HG02642 (cell line): Measurements from ENCODE around the gene SPRYD7.

Experiments used
- ATAC-seq: cut with Tn5 transposase; IDR thresholded peaks from one replicate; pipeline ENCODE4 v1.9.1; 2021; ENCODE audit warnings: mild to moderate bottlenecking; ENCODE audit not compliant: unreplicated experiment, poor library complexity

SPRYD7 gene

DNA sequence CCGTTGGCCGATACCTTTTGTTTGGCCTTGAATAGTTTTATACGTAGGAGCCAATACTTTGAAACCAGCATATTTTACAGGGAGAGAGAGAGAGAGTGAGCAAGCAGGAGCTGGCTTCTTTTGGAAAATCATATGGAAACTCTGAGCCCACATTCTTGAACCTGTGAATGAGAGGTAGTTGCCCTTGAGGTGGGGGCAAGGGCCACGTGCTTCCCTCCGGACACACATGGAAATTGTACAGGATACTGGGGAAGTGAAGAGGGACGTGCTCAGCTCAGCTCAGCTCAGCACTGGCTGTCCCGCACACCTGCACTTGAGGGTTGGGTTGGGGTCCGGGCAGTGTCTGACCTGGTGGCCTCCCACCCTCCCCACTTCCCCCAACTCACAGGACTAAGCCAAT lies 68.3 kb downstream of the SPRYD7 start:
- no peak for ATAC-seq

DNA sequence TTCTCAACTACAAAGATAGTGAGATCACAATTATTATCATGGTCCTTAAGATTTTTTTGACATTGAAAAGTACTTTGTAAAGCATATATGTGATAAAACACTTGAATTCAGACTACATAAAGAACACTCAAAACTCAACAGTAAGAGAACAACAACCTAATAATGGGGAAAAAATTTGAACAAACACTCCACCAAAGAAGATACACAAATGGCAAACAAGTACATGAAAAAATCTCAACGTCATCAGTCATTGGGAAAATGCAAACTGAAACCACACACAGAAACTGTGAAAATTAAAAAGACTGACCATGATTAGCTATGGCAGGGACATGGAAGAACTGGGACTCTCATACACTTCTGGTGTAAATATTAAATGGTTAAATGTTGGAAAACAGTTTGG lies 70.9 kb downstream of the SPRYD7 start:
- ATAC-seq: no peak

DNA sequence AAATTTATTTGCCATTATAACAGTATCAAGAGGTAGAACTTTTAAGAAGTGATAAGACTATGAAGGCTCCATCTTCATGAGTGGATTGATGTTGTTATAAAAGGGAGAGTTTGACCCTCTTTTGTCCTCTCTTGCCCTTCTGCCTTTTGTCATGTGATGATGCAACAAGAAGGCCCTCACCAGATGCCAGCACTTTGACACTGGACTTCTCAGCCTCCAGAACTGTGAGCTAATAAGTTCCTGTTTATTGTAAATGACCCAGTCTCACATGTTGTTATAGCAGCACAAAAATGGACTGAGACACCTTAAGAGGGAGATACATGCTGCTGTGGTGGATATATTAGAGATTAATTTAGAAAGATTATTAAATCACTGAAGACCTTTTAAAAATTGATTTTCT lies 71.6 kb downstream of the SPRYD7 start:
- ATAC-seq: no peak
